Thoracic aorta (tissue), 2 donors: ENCODE data around the gene CRIP3. TPM values are rescaled to one million over a fixed set of nuclear protein-coding genes. Genes with fewer than 3 reads are reported as not detected.

Experiments used
- ATAC-seq: fragments of 150-250 bp; one replicate; pipeline ENCODE4 v1.8.0; 2017; ENCODE audit warnings: low read depth; ENCODE audit not compliant: insufficient number of reproducible peaks, low FRiP score
- DNase-seq: peaks from one replicate; pipeline ENCODE4 v3.0.0-alpha.2; 2020; ENCODE audit warnings: low spot score
- H3K27ac ChIP-seq, 2 donors: fragments of 200-600 bp; sonication (generic); 1 replicate in 1 of 2; 2 replicates in 1 of 2; pipeline ENCODE4 v1.5.1; 2016; ENCODE audit warnings: mild to moderate bottlenecking in 2 of 2, moderate library complexity in 2 of 2
- H3K27me3 ChIP-seq: fragments of 200-600 bp; sonication (generic); replicated peaks from 2 replicates; pipeline ENCODE4 v1.6.0; 2016; ENCODE audit warnings: mild to moderate bottlenecking; ENCODE audit not compliant: insufficient read depth
- H3K36me3 ChIP-seq: fragments of 200-600 bp; sonication (generic); one replicate; pipeline ENCODE4 v1.5.1; 2016
- H3K4me1 ChIP-seq, 2 donors: fragments of 200-600 bp; sonication (generic); 1 replicate in 1 of 2; 2 replicates in 1 of 2; pipeline versions ENCODE4 v1.5.1 to v1.6.0; 2016; ENCODE audit warnings: low read depth in 2 of 2, mild to moderate bottlenecking in 1 of 2; ENCODE audit not compliant: control insufficient read depth in 1 of 2
- H3K4me3 ChIP-seq: fragments of 200-600 bp; sonication (generic); 2 replicates; pipeline ENCODE4 v1.5.1; 2016; ENCODE audit warnings: mild to moderate bottlenecking
- H3K9me3 ChIP-seq: fragments of 200-600 bp; sonication (generic); 2 replicates; pipeline ENCODE4 v1.5.1; 2016
- total RNA-seq, 2 donors: library from RNA; depleted of rRNA; stranded (reverse); fragments of >200 nt; gene quantifications; one replicate each; pipeline versions ENCODE4 v1.1.0 to v1.2.3, GENCODE V29; 2016
- TF ChIP-seq, protein P1 (sequence below): fragments of 200-600 bp; sonication (generic); IDR thresholded peaks from one replicate; pipeline ENCODE4 v1.5.1; 2019; ENCODE audit warnings: antibody characterized with exemption

Gene CRIP3
- total RNA-seq, 2 donors from 2014 or later: not detected

DNA sequence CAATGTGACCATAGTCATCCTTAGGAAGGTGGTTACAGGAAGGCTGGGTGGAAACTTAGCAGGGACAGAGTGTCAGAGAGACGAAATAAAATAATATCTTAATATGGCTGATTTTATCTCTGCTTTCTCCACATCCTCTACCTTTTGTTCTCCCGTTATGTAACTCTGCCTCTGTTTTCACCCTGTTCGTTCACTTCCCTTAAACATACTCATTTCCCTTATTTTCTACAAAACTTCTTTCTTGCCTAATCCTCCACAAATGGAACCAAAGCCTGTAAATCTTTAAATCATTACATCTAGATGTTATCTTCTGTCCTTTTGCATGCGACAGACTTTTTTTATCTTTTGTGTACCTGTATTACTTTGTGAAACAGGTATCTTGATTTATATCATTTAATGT, 23.3 kb upstream of the CRIP3 start:
- Histone ChIP-seq H3K27ac (no peak overlapping the region), H3K4me1 (no peaks in the 10 kb centered on the region), H3K9me3 (no peaks in the 10 kb centered on the region), H3K4me3 (no peak overlapping the region), H3K27me3 (no peaks in the 10 kb centered on the region), H3K36me3 (peaks cover 3% of the 10 kb centered on the region)
- TF ChIP-seq, protein P1, sequence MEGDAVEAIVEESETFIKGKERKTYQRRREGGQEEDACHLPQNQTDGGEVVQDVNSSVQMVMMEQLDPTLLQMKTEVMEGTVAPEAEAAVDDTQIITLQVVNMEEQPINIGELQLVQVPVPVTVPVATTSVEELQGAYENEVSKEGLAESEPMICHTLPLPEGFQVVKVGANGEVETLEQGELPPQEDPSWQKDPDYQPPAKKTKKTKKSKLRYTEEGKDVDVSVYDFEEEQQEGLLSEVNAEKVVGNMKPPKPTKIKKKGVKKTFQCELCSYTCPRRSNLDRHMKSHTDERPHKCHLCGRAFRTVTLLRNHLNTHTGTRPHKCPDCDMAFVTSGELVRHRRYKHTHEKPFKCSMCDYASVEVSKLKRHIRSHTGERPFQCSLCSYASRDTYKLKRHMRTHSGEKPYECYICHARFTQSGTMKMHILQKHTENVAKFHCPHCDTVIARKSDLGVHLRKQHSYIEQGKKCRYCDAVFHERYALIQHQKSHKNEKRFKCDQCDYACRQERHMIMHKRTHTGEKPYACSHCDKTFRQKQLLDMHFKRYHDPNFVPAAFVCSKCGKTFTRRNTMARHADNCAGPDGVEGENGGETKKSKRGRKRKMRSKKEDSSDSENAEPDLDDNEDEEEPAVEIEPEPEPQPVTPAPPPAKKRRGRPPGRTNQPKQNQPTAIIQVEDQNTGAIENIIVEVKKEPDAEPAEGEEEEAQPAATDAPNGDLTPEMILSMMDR: no peak
- DNase-seq (no peak), ATAC-seq (no peak)

GRCh38 chr6:43331470-43331869, 22.8 kb upstream of the CRIP3 start:
- H3K4me3 ChIP-seq: no peak overlapping the region
- TF ChIP-seq, protein P1: no peak
- no peaks in the 10 kb centered on the region for H3K27me3 ChIP-seq
- ATAC-seq (no peak), DNase-seq (no peak)
- no peaks in the 10 kb centered on the region for H3K4me1 ChIP-seq
- no peaks in the 10 kb centered on the region for H3K9me3 ChIP-seq
- peaks cover 1% of the 10 kb centered on the region for H3K36me3 ChIP-seq
- H3K27ac ChIP-seq: no peak overlapping the region

DNA sequence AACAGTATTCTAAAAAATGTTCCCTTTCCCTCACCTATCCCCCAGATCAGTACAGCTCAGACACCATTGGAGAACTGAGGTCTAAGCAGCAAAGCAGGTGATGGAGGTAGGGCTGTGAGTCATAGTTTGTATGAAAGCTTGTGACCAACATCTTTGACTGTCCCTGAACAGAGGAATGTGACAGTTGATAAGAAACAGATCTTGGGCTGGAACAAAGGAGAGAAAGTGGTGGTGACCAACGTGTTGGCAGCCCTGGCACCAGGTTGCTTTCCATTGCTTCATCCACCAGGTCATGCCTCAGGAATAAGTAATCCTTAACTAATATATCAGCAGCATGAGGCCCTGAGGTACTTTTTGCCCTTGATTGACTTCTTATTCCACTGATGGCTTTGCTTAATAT, 19.9 kb upstream of the CRIP3 start:
- Histone ChIP-seq H3K9me3 (no peaks in the 10 kb centered on the region), H3K27ac (no peak overlapping the region), H3K36me3 (no peaks in the 10 kb centered on the region), H3K4me1 (no peaks in the 10 kb centered on the region), H3K27me3 (no peaks in the 10 kb centered on the region), H3K4me3 (no peak overlapping the region)
- TF ChIP-seq, protein P1: no peak
- DNase-seq (no peak), ATAC-seq (no peak)

GRCh38 chr6:43325876-43326275, 17.2 kb upstream of the CRIP3 start:
- H3K27me3 ChIP-seq: no peaks in the 10 kb centered on the region
- TF ChIP-seq, protein P1: no peak
- no peak overlapping the region for H3K27ac ChIP-seq
- H3K4me3 ChIP-seq: no peak overlapping the region
- DNase-seq (no peak), ATAC-seq (no peak)
- H3K36me3 ChIP-seq: no peaks in the 10 kb centered on the region
- no peaks in the 10 kb centered on the region for H3K9me3 ChIP-seq
- no peaks in the 10 kb centered on the region for H3K4me1 ChIP-seq

DNA sequence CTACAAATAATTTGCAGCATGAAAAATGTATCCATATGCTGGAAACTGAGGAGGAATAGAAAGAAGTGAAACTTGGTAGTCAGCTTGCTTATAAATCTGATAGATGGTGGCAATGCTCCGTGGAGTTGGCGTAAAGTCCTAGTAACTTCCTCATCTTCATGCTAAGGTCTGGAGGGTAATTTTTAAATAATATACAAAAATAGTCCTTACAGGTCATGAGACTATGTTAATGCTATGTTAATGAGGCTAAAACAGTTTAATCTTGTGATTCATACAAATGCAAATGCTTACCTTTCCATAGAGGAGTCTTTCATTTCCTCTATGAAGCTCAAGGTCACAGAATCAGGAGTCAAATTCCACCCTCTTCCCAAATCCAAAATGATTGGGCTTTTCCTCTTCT, 9.4 kb upstream of the CRIP3 start:
- Histone ChIP-seq H3K4me1 (no peaks in the 10 kb centered on the region), H3K27me3 (no peaks in the 10 kb centered on the region), H3K27ac (no peak overlapping the region), H3K36me3 (no peaks in the 10 kb centered on the region), H3K4me3 (no peak overlapping the region), H3K9me3 (no peaks in the 10 kb centered on the region)
- ATAC-seq: no peak
- TF ChIP-seq, protein P1: no peak
- no peak for DNase-seq
